ENCODE data around the gene CHRDL1.

The CHRDL1 gene

DNA sequence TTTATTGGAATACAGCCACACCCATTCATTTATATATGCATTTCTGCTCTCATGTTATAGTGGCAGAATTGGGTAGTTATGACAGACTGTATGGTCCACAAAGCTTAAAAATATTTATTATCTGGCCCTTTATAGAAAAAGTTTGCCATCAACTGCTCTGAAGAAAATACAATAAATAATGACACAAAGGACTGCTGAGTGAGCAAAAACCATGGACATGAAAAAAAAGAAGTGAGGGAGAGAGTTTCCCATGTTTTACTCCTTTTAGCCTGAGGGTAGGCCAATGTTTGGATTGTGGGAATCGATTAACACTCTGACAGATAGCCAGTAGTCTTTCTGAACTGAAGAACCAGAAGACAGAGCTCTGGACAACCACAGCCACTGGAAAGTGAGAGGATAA is 149.2 kb downstream of the CHRDL1 start:
- DNase-seq: no peak

All from activated CD4-positive, alpha-beta T cell treated with anti-CD3 and anti-CD28 coated beads, Interleukin-10, Interleukin-2, amounts not matched to agents 100 ng/mL and 50 ng/mL, durations not matched to agents 16 hours and 8 hours (primary cell).